Measurements from ENCODE around the gene RFPL2.

Gene RFPL2

GRCh38 chr22:32204856-32205722, at the start of gene RFPL2:
Gene RFPL2, minus strand, starts transcription at chr22:32205073. Its CDS starts 2,622 bp downstream, at chr22:32202451.
- no peak for DNase-seq (ENCODE audit: low read depth)

- DNase-seq (ENCODE audit: low read depth), result no peak
These were observed 44.4 kb upstream of the RFPL2 start for GRCh38 chr22:32249231-32249630.

DNA sequence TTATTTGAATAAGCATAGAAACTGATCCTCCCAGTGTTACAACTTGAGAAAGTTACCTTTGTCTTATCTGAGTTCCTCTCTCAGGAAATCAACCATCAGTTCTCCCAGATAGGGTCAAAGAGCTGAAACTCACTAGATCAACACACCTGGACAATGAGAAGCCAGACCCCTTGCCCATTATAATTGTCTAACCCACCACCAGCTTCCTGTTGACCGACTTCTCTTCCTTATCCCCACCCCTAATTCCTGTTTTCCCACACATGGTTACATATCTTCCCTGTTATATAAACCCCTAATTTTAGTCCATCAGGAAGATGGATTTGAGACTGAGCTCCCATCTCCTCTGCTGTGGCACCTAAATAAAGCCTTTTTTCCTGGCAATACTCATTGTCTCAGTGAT, 43.4 kb upstream of the RFPL2 start:
- no peak for DNase-seq (ENCODE audit: low read depth)

DNA sequence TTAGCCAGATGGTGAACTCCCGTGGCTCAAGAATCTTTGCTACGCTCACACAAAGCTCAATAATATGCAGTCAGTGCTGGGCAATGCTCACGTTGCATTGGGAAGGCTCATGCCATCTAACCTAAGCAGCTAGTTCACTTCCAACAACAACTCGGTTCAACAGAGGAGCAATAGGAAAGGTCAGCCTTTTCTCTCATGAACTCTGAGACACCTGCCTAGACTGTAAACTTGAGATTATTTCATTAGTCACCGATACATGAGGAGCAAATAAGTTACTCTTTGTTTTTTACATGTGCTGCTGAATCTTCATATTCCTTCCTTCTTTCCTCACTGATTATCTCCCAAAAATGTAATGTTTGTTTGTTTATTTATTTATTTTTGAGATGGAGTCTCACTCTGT, 41.3 kb upstream of the RFPL2 start:
- DNase-seq (ENCODE audit: low read depth), result no peak

GRCh38 chr22:32245042-32245441, 40.2 kb upstream of the RFPL2 start:
- DNase-seq (ENCODE audit: low read depth), result no peak

DNA sequence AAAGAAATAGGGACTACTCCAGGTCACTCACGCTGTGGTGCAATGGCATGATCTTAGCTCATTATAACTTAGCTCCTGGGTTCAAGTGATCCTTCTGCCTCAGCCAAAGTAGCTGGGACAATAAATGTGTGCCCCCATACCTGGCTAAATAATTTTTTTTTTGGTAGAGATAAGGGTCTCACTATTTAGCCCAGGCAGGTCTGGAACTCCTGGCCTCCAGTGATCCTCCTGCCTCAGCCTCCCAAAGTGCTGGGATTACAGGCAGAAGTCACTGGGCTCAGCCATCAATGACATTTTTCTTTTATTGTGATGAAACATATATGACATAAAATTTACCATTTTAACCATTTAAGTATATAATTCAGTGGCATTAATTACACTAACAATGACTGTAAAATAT, 39.7 kb upstream of the RFPL2 start:
- no peak for DNase-seq (ENCODE audit: low read depth)

DNA sequence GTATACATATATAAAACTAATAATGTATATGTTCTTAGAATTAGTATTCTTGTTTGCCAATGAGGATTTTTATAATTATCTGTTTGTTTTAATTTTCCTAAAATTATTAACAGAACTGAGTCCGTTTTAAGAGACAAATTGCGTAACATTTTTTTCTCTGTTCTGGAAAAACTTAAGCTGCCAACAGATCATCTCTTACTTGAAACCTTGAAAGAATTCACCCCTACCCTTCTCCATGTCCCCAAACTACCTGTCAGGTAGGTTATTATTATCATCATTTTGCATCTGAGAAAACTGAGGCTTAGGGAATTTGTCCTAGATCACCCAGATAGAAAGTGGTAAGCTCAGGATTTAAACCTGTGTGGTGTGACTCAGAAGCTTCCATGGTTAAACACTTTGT, 35.6 kb upstream of the RFPL2 start:
- no peak for DNase-seq (ENCODE audit: low read depth)

GRCh38 chr22:32237906-32238305, 33.0 kb upstream of the RFPL2 start:
- DNase-seq (ENCODE audit: low read depth), result no peak

DNA sequence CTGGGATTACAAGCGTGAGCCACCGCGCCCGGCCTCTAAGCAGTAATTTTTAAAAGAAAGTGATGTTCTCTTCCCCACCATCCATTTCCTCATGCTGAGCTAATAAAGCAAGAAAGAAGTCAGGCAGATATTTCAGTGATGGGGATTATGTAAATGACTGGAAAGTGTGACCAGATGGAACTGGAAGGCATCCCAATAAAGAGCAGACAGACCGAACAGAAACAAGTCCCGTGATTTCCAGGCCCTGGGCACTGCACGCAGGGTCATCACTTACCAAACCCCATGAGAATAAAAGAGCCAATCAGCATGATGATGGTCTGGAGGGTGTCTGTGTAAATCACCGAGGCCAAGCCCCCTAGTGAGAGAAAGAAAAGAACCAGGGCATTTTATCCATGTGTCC, 32.1 kb upstream of the RFPL2 start:
- DNase-seq (ENCODE audit: low read depth), result no peak

DNA sequence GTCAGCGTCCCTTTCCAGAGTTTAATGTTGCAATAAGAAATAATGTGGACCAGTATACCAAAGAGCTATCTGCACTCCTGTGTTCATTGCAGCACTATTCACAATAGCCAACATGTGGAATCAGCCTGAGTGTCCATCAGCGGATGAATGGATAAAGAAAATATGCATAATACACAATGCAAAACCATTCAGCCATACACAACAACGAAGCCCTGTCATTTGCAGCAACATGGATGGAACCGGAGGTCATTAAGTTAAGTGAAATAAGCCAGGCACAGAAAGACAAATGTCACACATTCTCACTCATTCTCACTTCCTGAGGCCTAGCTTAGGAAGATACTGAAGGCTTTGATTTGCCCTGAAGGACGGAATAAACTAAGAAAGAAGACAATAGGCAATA, 28.2 kb upstream of the RFPL2 start:
- DNase-seq (ENCODE audit: low read depth), result no peak

- no peak for DNase-seq (ENCODE audit: low read depth)
These were observed 27.4 kb upstream of the RFPL2 start for GRCh38 chr22:32232191-32232830.

GRCh38 chr22:32226326-32227104, 21.6 kb upstream of the RFPL2 start:
- no peak for DNase-seq (ENCODE audit: low read depth)

GRCh38 chr22:32222991-32223390, 18.1 kb upstream of the RFPL2 start:
- no peak for DNase-seq (ENCODE audit: low read depth)

DNA sequence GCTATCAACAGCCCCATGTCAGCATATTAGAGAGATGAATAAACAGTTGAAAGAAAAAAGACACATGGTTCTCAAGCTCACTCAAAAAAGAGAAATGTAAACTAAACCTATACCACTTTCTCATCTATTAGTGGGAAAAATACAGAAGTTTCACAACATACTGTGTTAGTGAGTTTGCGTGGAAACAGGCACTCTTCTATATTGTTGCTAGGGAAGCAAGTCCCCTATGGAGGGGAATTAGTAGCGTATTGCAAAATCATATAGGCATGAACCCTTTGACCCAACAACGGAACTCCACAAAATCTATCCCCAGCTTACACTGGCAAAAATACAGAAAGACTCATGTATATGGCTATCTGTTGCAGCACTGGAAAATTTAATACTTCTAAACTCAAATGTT, 14.2 kb upstream of the RFPL2 start:
- DNase-seq (ENCODE audit: low read depth), result no peak

DNA sequence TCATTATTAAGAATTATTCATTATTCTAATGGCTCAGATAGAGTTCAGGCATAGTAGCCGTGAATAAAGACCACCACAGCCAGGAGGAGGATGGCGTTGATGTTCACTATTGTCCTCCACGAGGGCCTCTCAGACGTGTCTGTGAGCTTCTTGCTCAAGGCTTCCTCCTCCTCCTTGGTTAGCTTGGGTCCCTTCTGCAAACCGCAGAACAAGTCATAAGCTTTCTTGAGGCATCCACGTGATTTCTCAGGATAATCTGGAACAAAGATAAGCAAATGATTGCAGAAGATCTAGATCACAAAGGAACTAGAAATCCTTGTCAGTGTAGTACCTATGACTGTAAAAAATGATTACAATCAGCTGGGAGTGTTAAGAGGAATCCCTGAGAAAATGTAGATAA, 13.6 kb upstream of the RFPL2 start:
- DNase-seq (ENCODE audit: low read depth), result no peak

DNA sequence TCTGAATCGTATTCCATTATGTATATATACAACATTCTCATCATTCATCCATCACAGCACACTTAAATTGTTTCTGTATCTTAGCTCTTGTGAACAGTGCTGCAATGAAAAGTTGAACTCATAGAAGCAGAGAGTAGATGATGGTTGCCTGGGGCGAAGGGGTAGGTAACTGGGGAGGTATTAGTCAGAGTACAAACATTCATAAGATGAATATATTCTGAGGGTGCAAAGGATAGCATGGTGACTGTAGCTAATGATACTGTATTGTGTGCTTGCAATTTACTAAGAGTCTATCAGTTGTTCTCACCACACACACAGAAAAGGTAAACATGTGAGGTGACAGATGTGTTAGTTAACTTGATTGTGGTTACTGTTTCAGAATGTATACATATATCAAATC, 12.6 kb upstream of the RFPL2 start:
- DNase-seq (ENCODE audit: low read depth), result no peak

GRCh38 chr22:32216911-32217310, 12.0 kb upstream of the RFPL2 start:
- DNase-seq (ENCODE audit: low read depth), result no peak

DNA sequence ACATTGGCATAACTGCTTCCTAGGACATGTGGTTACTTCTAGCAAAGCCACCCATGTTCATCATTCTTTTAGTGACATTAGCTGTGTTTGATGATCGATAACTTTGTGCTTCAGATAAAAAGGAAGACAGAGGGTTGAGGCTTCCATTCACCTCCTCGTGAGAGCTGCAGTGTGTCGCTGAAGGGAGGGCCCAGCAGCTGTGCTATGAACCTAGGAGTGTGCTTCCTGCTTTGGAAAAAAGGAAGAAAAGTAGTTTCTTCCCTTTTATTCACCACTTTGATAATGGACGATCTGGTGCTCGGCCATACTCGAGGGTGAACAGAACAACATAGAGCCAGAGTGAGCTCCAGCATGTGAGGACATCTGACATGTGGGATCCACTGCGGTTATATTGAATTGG, 6.1 kb upstream of the RFPL2 start:
- no peak for DNase-seq (ENCODE audit: low read depth)

GRCh38 chr22:32208681-32209080, 3.8 kb upstream of the RFPL2 start:
- no peak for DNase-seq (ENCODE audit: low read depth)

DNA sequence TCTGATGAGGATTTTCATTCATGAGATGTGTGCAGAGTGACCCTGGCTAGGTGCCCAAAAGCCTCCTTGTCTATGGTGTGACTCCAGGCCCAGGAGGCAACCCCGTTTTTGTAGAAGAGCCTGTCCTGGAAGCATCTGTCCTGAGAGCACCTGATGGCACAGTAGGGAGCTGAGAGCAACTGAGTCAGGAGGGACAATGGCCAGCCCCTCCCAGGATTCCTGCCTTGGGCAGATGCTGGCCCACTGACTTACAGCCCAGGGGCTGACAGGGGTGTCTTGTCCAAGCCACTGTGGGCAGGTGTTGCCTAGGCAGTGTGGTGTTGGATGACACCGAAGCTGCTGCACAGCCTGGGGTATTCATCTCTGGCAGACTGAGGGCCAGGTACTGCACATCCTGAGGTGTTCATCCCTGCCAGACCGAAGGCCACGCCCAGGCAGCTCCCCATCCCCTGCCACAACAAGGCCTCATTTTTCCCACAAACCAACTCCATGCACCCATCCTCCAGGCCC, 3.2 kb upstream of the RFPL2 start:
- DNase-seq (ENCODE audit: low read depth), result no peak

- no peak for DNase-seq (ENCODE audit: low read depth)
These were observed 2.2 kb upstream of the RFPL2 start for GRCh38 chr22:32206774-32207758.

Data from stimulated activated CD4-positive, alpha-beta T cell treated with anti-CD3 and anti-CD28 coated beads, Interleukin-2, amount 100 ng/mL, for 4 hours (primary cell).